GM21576 (cell line): ENCODE results near the gene ADM2.
"Not testable (repeated sequence)": the region's sequence is repeated elsewhere in the genome, so short reads cannot be mapped to it uniquely, and the experiment has no call there.

Source experiments
- ATAC-seq: cut with Tn5 transposase; IDR thresholded peaks from one replicate; pipeline ENCODE4 v1.9.1; 2021; ENCODE audit warnings: mild to moderate bottlenecking, moderate library complexity; ENCODE audit not compliant: unreplicated experiment

ADM2 gene

GRCh38 chr22:50505276-50505775, 24.0 kb downstream of the ADM2 start:
- ATAC-seq: no peak

GRCh38 chr22:50505776-50506610, 24.6 kb downstream of the ADM2 start:
- no peak for ATAC-seq

GRCh38 chr22:50506611-50507420, 25.5 kb downstream of the ADM2 start:
- no peak for ATAC-seq

- ATAC-seq: peak; percentile 47
Observed at GRCh38 chr22:50507421-50507990, 26.2 kb downstream of the ADM2 start, which contains the start of gene LMF2. LMF2 (minus strand) TSS chr22:50507702; CDS start chr22:50507675, 27 bp downstream.

GRCh38 chr22:50507991-50508884, 26.9 kb downstream of the ADM2 start, which contains the start of gene NCAPH2:
NCAPH2 (plus strand) TSS chr22:50508224; CDS start chr22:50508338, 114 bp downstream.
- peak; percentile 57 for ATAC-seq

DNA sequence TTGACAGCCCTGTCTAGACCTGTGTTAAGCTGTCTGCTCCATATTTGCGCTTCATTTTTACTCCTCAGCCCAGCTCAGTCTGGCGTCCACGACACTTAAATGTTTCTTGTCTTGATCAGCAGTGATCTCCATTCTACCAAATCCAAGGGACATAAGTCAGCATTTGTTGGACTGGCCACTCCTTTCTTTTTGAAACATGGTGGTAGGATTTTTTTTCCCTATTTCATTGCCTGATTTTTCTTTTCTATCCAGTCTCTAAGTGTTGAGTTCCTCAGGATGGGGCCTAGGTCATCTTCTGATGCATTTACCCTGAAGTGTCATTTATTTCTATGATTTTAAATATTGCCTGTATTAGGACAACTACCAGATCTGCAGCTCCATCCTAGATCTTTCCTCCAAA, 27.6 kb downstream of the ADM2 start:
- ATAC-seq: no peak

GRCh38 chr22:50513175-50513574, 31.8 kb downstream of the ADM2 start:
- ATAC-seq: no peak

DNA sequence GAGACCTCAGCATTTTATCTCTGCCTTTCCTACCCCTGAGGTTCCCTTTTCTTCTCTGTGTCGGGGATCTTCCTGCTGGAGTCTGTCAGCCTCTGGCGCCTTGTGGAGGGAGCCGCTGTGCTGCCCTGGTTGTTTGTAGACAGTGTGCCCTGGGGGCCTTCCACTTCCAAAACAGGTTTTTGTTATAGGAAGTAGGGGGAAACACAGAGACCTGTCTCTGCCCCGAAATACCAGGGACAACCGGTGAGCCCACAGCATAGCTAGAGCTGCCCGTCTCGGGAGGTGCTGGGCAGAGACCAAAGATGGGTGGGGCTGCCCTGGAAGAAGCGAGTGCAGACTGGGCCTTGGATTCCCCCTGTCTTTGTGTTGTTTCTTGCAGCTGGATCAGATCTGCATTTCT, 34.7 kb downstream of the ADM2 start:
- no peak for ATAC-seq

DNA sequence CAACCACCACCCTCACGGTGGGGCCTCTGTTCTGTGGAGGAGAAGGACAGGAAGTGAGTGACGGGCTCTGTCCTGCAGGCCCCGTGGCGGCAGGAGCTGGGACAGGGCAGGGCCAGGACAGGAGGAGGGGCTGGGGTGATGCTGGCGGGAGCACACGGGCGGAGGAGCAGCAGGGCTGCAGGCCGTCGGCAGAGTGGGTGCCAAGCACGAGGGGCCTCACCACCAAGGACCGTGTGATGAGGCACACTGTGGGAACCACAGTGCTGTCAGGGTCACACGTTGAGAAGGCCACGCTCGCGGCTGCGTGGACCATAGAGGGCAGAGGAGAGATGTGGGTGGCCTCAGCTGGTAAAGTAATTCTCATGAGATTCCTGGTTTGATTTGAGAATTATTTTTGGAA, 35.5 kb downstream of the ADM2 start:
- ATAC-seq: no peak

DNA sequence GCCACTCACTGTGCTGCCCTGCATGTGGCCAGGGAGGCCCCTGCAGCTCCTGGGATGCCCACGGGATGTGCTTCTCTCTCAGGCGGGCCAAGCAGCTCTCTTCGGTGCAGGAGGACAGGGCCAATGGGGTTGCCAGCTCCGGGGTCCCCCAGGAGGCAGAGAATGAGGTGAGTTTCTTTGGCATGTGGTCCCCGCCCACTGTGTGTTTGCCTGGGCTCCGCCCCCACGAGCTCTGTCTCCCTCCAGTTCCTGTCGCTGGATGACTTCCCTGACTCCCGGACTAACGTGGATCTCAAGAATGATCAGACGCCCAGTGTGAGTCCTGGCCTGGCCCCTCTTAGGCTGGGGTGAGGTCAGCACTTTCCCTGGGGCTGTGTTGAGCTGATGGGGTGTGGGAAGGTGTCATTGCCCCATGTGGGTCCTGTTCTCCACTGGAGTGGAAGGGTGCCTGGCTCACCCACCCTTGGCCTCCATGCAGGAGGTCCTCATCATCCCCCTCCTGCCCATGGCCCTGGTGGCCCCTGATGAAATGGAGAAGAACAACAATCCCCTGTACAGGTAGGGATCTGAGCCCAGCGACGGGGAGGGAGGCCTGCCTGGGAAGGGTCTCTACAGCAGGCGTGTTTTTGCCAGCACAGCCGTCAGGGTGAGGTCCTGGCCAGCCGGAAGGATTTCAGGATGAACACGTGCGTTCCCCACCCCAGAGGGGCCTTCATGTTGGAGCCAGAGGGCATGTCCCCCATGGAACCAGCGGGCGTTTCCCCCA, 36.3 kb downstream of the ADM2 start:
- ATAC-seq: no peak

- ATAC-seq: no peak
Observed at GRCh38 chr22:50518606-50519005, 37.3 kb downstream of the ADM2 start.

DNA sequence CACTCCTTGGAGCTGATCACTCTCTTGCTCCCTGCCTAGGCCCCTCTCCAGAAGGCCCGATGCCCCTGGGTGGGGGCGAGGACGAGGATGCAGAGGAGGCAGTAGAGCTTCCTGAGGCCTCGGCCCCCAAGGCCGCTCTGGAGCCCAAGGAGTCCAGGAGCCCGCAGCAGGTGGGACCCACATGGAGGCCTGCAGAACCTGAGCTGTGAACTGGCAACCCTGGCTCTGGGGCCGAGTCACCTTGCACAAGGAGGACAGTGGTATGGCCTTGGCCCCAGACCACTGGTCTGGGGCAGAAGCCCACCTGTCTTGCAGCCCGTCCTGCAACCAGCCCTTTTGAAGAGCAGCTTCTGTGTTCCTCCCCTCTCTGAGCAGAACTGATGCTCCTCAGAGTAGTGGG, 37.8 kb downstream of the ADM2 start:
- no peak for ATAC-seq

- not testable (repeated sequence) for ATAC-seq
Observed at GRCh38 chr22:50520184-50520583, 38.8 kb downstream of the ADM2 start.

DNA sequence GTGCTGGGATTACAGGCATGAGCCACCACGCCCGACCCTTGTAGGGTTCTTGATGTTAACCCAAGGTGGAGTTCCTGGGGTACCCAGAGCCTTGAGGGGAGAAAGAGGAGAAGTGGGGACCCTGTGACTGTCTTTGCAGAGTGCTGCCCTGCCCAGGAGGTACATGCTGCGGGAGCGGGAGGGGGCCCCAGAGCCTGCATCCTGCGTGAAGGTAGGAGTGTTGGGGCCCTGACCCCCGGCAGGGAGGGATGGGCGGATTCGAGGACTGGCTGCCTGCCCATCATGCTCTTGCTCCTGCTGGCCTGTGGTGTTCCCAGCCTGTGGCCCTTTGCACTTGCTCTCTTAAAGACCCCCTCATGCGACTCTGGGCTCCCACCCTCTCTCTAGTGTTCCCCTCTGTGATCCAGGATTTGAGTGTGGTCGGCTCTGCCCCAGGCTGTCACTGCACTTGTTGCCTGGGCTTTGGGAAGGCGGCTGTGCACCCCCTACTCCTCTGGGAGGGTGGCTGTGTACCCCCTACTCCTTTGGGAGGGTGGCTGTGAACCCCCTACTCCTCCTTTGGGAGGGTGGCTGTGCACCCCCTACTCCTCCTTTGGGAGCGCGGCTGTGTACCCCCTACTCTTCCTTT, 39.6 kb downstream of the ADM2 start:
- no peak for ATAC-seq

- ATAC-seq: no peak
Observed at GRCh38 chr22:50521710-50522109, 40.4 kb downstream of the ADM2 start.

DNA sequence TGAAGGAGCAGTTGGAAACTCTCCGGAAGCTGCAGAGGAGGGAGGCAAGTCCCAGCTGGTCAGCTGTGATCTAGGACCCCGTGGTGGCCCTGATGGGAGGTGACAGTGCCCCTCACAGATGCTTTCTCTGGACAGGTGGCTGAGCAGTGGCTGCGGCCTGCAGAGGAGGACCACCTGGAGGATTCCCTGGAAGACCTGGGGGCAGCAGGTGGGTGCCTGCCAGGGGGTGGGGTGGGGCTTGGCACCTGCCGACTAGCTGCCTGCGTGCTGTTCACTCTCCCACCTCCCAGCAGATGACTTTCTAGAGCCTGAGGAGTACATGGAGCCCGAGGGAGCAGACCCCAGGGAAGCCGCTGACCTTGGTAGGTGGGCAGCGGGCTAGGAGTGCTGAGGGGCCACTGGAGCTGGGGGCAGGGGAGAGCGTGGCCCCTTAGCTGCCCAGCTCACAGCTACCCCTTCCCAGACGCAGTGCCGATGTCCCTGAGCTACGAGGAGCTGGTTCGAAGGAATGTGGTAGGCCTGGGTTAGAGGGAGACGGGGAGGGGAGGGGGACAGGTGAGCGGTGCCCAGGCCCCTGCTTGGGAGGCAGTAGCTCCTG, 41.0 kb downstream of the ADM2 start:
- no peak for ATAC-seq

GRCh38 chr22:50522806-50523438, 41.6 kb downstream of the ADM2 start:
- ATAC-seq: no peak

GRCh38 chr22:50523458-50523805, 42.1 kb downstream of the ADM2 start:
- no peak for ATAC-seq
